ENCODE results near the gene TRABD2A. TPM values are rescaled to one million over a fixed set of nuclear protein-coding genes. Genes with fewer than 3 reads are reported as not detected.
"Not testable (repeated sequence)": the region's sequence is repeated elsewhere in the genome, so short reads cannot be mapped to it uniquely, and the experiment has no call there.

Gene TRABD2A
- total and polyA plus RNA-seq, 2 experiments from 2014 or later, result not detected

DNA sequence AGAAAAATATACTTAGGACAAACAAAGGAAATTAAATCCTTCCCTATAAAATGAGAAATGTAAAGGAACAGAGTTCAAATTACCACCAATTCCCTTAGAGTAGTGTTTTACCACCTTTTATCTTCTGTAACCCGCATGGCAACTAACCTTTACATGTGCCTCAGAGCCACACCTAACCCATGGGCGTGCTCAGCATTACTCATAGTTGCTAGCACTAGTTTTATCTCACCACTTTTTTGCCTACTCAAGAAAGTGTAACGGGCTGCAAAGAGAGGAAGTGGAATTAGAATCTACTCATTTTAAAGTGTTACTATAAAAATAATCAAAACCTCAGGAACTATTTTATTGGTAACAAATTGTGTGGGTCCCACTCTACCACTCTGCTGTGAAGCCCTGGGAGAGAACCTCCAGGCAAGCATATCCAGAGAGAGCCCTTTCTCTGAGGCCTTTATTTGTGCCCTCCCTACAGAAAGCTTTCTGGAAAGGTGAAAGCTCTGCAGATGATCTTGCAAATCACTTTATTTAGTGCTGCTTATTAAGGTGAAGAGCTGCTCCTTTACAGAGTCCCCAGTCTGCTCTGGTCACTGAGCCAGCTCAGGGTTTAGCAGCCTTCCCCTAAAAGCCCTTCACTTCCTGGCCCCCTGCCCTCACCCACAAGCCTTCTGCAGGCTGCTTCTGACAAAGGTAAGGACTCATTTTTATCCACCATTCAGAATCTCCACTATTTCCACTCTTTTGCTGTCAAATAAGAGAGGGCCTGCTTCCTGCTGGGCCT lies 98.8 kb downstream of the TRABD2A start:
- Histone ChIP-seq H3K36me3 (no peaks in the 10 kb centered on the region), H3K4me1 (ENCODE audit: low read depth) (peaks cover 8% of the 10 kb centered on the region), H3K27me3 (no peaks in the 10 kb centered on the region), H3K27ac (no peak overlapping the region), H3K4me3 (no peak overlapping the region), H3K9me3 (ENCODE audit: low read depth) (no peaks in the 10 kb centered on the region)
- no peak for DNase-seq (ENCODE audit: low read depth in 1 of 2, low spot score in 1 of 2)
- TF ChIP-seq, protein P1, sequence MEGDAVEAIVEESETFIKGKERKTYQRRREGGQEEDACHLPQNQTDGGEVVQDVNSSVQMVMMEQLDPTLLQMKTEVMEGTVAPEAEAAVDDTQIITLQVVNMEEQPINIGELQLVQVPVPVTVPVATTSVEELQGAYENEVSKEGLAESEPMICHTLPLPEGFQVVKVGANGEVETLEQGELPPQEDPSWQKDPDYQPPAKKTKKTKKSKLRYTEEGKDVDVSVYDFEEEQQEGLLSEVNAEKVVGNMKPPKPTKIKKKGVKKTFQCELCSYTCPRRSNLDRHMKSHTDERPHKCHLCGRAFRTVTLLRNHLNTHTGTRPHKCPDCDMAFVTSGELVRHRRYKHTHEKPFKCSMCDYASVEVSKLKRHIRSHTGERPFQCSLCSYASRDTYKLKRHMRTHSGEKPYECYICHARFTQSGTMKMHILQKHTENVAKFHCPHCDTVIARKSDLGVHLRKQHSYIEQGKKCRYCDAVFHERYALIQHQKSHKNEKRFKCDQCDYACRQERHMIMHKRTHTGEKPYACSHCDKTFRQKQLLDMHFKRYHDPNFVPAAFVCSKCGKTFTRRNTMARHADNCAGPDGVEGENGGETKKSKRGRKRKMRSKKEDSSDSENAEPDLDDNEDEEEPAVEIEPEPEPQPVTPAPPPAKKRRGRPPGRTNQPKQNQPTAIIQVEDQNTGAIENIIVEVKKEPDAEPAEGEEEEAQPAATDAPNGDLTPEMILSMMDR (IDR thresholded peaks at IDR 0.05; ENCODE audit: low read depth, low read length), result no peak

DNA sequence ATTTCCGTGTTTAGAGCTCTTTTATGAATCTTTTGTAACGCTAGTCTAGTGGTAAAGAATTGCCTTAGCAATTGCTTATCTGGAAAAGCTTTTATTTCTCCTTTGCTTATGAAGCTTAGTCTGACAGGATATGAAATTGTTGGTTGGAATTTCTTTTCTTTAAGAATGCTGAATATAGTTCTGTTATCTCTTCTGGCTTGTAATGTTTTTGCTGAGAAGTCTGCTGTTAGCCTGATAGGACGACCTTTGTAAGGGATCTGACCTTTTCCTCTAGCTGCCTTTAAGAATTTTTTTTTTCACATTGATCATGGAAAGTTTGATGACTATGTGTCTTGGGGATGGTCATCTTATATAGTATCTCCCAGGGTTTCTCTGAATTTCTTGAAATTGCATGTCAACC lies 101.1 kb downstream of the TRABD2A start:
- TF ChIP-seq, protein P1 (IDR thresholded peaks at IDR 0.05; ENCODE audit: low read depth, low read length), result no peak
- Histone ChIP-seq H3K27ac (no peak overlapping the region), H3K4me1 (ENCODE audit: low read depth) (peaks cover 8% of the 10 kb centered on the region)

DNA sequence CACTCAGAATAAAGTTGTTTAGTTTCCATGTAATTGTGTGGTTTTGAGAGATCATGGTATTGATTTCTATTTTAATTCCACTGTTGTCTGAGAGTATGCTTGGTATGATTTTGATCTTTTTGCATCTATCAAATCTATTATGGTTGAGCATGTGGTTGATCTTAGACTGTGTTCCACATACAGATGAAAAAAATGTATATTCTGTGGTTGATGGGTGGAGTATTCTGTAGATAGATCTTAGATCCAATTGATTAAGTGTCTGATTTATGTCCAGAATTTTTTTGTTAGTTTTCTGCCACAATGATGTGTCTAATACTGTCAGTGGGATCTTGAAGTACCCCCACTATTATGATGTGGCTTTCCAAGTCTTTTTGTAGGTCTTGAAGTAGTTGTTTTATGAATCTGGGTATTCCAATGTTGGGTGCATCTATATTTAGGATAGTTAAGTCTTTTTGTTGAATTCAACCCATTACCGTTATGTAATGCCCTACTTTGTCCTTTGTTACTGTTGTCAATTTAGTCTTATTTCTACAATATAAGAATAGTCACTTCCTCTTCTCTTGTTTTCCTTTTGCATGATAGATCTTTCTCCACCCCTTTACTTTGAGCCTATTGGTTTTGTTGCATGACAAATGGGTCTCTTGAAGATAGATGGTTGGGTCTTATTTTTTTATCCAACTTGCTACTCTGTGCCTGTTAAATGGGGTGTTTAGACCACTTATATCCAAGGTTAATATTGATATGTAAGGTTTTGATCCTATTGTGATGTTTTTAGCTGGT lies 101.8 kb downstream of the TRABD2A start:
- H3K36me3 ChIP-seq, result no peaks in the 10 kb centered on the region
- DNase-seq (ENCODE audit: low read depth in 1 of 2, low spot score in 1 of 2), result no peak
- H3K9me3 ChIP-seq (ENCODE audit: low read depth), result no peaks in the 10 kb centered on the region
- H3K4me1 ChIP-seq (ENCODE audit: low read depth), result peaks cover 8% of the 10 kb centered on the region
- no peaks in the 10 kb centered on the region for H3K27me3 ChIP-seq
- no peak overlapping the region for H3K27ac ChIP-seq
- no peak overlapping the region for H3K4me3 ChIP-seq
- TF ChIP-seq, protein P1 (IDR thresholded peaks at IDR 0.05; ENCODE audit: low read depth, low read length), result no peak

More for the DNA sequence above, 101.1 kb downstream of the TRABD2A start:
- H3K4me3 ChIP-seq, result no peak overlapping the region
- H3K36me3 ChIP-seq, result no peaks in the 10 kb centered on the region
- no peak for DNase-seq (ENCODE audit: low read depth in 1 of 2, low spot score in 1 of 2)
- no peaks in the 10 kb centered on the region for H3K27me3 ChIP-seq
- H3K9me3 ChIP-seq (ENCODE audit: low read depth), result no peaks in the 10 kb centered on the region

DNA sequence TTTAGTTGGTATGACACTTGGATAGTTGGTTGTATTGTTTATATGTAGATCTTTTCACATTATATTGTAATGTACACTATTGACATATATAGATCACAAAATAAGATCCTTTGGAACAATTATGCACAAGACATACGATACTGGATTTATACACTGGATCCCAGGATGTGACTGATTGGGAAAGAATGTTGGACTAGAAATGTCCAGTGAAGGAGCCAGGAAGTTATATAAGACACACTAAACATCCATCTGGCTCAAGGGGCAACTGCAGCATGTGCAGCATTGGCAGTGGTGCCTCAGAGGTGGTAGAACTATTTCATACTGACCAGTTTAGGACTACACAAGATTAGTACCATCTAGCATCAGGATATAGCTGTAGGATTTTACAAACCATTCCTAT lies 104.9 kb downstream of the TRABD2A start:
- Histone ChIP-seq H3K4me3 (no peak overlapping the region), H3K4me1 (ENCODE audit: low read depth) (peaks cover 8% of the 10 kb centered on the region), H3K36me3 (no peaks in the 10 kb centered on the region), H3K27me3 (no peaks in the 10 kb centered on the region), H3K9me3 (ENCODE audit: low read depth) (no peaks in the 10 kb centered on the region), H3K27ac (no peak overlapping the region)
- DNase-seq (ENCODE audit: low read depth in 1 of 2, low spot score in 1 of 2), result no peak
- TF ChIP-seq, protein P1 (IDR thresholded peaks at IDR 0.05; ENCODE audit: low read depth, low read length), result no peak

DNA sequence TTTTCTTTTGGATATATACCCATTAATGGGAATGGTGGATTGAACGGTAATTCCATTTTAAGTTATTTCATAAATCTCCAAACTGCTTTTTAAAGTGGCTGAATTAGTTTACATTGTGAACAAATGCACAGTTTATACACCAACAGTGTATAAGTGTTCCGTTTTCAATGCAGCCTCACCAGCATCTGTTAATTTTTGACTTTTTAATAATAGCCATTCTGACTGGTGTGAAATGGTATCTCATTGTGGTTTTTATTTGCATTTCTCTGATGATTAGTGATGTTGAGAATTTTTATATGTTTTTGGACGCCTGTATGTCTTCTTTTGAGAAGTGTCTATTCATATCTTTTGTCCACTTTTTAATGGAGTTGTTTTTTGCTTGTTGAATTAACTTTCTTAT lies 107.3 kb downstream of the TRABD2A start:
- not testable (repeated sequence) for H3K4me3 ChIP-seq; H3K36me3 ChIP-seq; H3K4me1 ChIP-seq (ENCODE audit: low read depth); H3K27ac ChIP-seq; DNase-seq (ENCODE audit: low read depth in 1 of 2, low spot score in 1 of 2); H3K9me3 ChIP-seq (ENCODE audit: low read depth); H3K27me3 ChIP-seq

Other genes starting within 250 kb of the TRABD2A start
- 1,740 and 1,976 TPM in 2 replicates for gene TMSB10, start 24.6 kb upstream of the TRABD2A start, total RNA-seq
- 1,175 and 1,282 TPM in 2 replicates for gene TMSB10, start 24.6 kb upstream of the TRABD2A start, polyA plus RNA-seq
- 25.5 and 30.7 TPM in 2 replicates for gene KCMF1, start 90.1 kb upstream of the TRABD2A start, total RNA-seq
- 47.8 and 62.6 TPM in 2 replicates for gene KCMF1, start 90.1 kb upstream of the TRABD2A start, polyA plus RNA-seq